22Rv1 (cell line): ENCODE measurements around the gene CDC42SE1.
A peak's percentile ranks its signal among the peaks of the same experiment; 100 is the strongest.

Experiments
- H3K27ac ChIP-seq: fragments of 450-650 bp; 2 replicates; pipeline ENCODE4 v1.5.1; 2017
- CTCF ChIP-seq: fragments of 450-650 bp; IDR thresholded peaks from 2 replicates; pipeline ENCODE4 v1.5.1; 2017; ENCODE audit warnings: mild to moderate bottlenecking
- ZFX ChIP-seq: fragments of 450-650 bp; IDR thresholded peaks from 2 replicates; pipeline ENCODE4 v1.6.1; 2017; ENCODE audit warnings: antibody characterized with exemption, borderline replicate concordance

Gene CDC42SE1

GRCh38 chr1:151072224-151072623, 12.8 kb upstream of the CDC42SE1 start:
- H3K27ac ChIP-seq, result peak overlapping the region; percentile 99
- TF ChIP-seq CTCF (peak; percentile 27), ZFX (no peak)

GRCh38 chr1:151070474-151071276, 11.3 kb upstream of the CDC42SE1 start, which contains the start of gene GABPB2:
Gene GABPB2 (plus strand): TSS chr1:151070761. CDS start chr1:151088190, 17,429 bp downstream.
- peak within 1 kb of the TSS; percentile 99 for H3K27ac ChIP-seq
- TF ChIP-seq ZFX (no peak), CTCF (peak; percentile 100)

GRCh38 chr1:151069103-151069486, 9.7 kb upstream of the CDC42SE1 start:
- peak overlapping the region; percentile 99 for H3K27ac ChIP-seq
- TF ChIP-seq CTCF, result no peak
- TF ChIP-seq ZFX, result no peak

GRCh38 chr1:151067185-151067584, 7.8 kb upstream of the CDC42SE1 start:
- H3K27ac ChIP-seq, result no peak overlapping the region
- TF ChIP-seq CTCF, result no peak
- no peak for TF ChIP-seq ZFX

- TF ChIP-seq CTCF, result no peak
- no peak for TF ChIP-seq ZFX
- H3K27ac ChIP-seq, result no peak overlapping the region
Measured at GRCh38 chr1:151065089-151065645, 5.7 kb upstream of the CDC42SE1 start.

GRCh38 chr1:151062741-151063371, 3.4 kb upstream of the CDC42SE1 start:
- TF ChIP-seq ZFX, result no peak
- no peak for TF ChIP-seq CTCF
- no peak overlapping the region for H3K27ac ChIP-seq

- H3K27ac ChIP-seq, result no peak overlapping the region
- no peak for TF ChIP-seq CTCF
- TF ChIP-seq ZFX, result no peak
Measured at GRCh38 chr1:151061704-151062103, 2.3 kb upstream of the CDC42SE1 start.
